GM19239 (cell line): ENCODE data around the gene B4GALNT4.
A peak's percentile ranks its signal among the peaks of the same experiment; 100 is the strongest.
"Not testable (repeated sequence)": the region's sequence is repeated elsewhere in the genome, so short reads cannot be mapped to it uniquely, and the experiment has no call there.

Experiments used
- DNase-seq: peaks from one replicate; pipeline ENCODE4 v3.0.0; 2011; ENCODE audit warnings: low spot score; ENCODE audit not compliant: insufficient read length
- FAIRE-seq: peaks from 2 replicates; lab custom pipeline; 2011; peaks lifted over from hg19 to GRCh38; lab: Jason Lieb, UNC

Gene B4GALNT4, protein sequence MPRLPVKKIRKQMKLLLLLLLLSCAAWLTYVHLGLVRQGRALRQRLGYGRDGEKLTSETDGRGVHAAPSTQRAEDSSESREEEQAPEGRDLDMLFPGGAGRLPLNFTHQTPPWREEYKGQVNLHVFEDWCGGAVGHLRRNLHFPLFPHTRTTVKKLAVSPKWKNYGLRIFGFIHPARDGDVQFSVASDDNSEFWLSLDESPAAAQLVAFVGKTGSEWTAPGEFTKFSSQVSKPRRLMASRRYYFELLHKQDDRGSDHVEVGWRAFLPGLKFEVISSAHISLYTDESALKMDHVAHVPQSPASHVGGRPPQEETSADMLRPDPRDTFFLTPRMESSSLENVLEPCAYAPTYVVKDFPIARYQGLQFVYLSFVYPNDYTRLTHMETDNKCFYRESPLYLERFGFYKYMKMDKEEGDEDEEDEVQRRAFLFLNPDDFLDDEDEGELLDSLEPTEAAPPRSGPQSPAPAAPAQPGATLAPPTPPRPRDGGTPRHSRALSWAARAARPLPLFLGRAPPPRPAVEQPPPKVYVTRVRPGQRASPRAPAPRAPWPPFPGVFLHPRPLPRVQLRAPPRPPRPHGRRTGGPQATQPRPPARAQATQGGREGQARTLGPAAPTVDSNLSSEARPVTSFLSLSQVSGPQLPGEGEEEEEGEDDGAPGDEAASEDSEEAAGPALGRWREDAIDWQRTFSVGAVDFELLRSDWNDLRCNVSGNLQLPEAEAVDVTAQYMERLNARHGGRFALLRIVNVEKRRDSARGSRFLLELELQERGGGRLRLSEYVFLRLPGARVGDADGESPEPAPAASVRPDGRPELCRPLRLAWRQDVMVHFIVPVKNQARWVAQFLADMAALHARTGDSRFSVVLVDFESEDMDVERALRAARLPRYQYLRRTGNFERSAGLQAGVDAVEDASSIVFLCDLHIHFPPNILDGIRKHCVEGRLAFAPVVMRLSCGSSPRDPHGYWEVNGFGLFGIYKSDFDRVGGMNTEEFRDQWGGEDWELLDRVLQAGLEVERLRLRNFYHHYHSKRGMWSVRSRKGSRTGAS

DNA sequence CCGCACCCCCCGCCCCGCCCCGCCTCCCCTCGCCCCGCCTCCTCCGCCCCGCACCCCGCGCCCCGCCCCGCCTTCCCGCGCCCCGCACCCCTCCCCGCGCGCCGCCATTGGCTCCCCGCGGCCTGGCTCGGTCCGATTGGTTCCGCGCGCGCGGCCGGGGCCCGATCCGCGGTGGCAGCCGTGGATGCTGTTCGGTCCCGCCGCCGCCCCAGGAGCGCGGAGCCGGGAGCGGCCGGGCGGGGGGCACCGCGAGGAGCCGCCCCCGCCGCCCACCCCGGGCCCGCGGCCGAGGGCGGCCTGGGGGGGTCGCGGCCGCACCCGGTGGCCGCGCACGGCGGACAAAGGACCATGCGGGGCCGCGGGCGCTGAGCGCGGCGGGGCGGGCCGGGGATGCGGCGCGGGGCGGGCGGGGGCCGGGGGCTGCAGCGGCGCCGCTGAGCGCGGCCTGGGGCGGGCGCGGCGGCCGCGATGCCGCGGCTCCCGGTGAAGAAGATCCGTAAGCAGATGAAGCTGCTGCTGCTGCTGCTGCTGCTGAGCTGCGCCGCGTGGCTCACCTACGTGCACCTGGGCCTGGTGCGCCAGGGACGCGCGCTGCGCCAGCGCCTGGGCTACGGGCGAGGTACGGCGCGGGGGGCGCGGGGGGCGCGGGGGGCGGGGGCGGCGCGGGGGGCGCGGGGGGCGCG is at the start of gene B4GALNT4:
B4GALNT4 (plus strand) TSS at position 164 of the 683 bp plus-strand sequence; CDS start at position 469, 305 bp downstream.
- DNase-seq (peak; percentile 38), FAIRE-seq (no peak)

DNA sequence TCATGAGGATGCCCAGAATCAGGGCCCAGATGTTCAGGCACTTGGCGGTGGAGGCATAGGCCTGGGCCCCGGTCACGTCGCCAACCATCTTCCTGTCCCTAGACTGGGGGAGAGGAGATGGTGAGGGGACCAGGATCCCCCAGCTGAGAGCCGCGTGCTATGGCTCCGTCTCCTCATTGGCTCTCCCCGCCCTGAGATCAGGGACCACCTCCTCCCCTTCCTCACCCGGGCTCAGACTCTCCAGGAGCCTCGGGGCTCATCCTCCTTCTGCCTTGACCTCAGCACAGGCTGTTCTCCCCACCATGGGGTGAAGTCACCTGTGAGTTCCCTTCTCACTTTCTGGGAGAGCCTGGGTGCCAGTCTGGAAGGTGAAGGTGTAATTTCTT is 49.4 kb upstream of the B4GALNT4 start:
- FAIRE-seq = peak; percentile 31
- not testable (repeated sequence) for DNase-seq

DNA sequence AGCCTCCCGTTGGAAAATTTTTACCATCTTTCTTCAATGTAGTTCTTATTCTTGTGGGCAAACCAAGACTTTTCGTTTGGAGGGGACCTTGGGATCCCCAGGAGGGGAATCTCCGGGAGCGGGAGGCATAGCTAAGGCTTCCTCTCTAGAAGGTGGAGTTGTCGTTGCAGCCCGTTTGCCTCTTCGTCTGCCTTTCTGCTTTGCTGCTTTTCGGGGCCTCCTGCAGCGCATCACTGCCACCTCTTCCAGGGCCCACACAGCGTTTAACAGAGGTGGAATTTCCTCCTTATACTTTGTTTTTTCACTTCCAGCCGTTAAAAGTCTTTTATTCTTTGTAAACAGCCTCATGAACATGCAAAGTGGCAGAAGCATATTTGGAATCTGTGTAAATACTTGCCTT is 45.1 kb upstream of the B4GALNT4 start:
- DNase-seq (no peak), FAIRE-seq (no peak)

DNA sequence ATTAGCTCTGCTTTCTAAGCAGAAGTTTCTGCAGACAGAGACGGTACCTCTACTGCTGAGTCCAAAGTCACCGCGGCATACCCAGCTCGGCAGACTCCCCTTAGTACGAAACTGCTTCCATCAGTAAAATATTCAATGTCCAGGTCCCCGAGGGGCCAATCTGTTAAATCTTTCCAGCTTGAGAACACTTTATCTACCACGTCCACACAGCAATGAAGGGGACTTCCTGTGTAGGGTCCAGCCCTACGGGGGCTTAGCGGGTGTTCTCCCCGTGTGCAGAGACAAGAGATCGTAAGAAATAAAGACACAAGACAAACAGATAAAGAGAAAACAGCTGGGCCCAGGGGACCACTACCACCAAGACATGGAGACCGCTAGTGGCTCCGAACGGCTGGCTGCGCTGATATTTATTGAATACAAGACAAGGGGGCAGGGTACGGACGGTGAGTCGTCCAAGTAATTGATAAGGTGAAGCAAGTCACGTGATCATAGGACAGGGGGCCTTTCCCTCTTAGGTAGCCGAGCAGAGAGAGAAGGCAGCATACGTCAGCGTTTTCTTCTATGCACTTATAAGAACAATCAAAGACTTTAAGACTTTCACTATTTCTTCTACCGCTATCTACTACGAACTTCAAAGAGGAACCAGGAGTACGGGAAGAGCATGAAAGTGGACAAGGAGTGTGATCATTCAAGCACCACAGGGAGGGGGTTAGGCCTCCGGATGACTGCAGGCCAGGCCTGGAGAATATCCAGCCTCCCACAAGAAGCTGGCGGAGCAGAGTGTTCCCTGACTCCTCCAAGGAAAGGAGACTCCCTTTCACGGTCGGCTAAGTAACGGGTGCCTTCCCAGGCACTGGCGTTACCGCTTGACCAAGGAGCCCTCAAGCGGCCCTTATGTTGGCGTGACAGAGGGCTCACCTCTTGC is 44.4 kb upstream of the B4GALNT4 start:
- FAIRE-seq = peak; percentile 21
- not testable (repeated sequence) for DNase-seq

DNA sequence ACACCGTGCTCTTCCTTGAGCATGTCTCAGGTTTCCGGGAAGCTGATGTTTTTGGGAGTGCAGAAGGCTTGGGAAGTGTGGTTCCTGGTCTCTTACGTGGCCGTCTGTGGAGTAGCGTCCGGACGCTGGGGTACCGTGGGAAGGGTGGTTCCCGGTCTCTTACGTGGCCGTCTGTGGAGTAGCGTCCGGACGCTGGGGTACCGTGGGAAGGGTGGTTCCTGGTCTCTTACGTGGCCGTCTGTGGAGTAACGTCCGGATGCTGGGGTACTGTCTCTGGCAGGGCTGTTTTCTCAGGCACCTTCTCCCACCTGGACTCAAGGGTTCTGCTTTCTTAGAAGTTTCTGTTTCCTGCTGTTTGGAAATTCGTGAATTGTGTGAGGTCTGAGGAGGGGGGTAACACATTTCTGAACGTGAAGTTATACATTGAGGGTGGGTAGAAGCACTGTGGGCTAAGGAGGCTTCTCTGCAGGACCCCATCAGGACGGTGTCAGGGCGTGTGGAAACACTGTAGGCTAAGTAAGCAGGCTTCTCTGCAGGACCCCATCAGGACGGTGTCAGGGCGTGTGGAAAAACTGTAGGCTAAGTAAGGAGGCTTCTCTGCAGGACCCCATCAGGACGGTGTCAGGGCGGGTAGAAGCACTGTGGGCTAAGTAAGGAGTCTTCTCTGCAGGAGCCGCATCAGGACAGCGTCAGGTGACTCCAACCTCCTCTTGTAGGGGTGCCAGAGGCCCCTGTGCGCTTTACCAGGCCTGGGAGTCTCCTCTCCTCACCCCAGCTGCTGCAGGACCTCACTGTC is 43.3 kb upstream of the B4GALNT4 start:
- FAIRE-seq (peak; percentile 28), DNase-seq (no peak)

DNA sequence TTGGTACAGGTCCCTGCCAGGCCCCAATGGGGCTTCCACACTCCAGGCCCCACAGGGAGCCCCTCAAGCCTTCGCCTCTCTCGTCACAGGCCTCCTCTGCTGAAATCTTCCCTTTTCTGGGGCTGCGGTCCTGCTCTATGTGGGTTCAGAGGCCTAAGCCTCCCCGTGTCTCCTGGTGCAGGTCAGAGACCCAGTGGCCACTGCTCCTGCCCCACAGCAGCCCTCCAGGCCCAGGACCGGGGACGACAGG is 42.8 kb upstream of the B4GALNT4 start:
- DNase-seq = no peak

DNA sequence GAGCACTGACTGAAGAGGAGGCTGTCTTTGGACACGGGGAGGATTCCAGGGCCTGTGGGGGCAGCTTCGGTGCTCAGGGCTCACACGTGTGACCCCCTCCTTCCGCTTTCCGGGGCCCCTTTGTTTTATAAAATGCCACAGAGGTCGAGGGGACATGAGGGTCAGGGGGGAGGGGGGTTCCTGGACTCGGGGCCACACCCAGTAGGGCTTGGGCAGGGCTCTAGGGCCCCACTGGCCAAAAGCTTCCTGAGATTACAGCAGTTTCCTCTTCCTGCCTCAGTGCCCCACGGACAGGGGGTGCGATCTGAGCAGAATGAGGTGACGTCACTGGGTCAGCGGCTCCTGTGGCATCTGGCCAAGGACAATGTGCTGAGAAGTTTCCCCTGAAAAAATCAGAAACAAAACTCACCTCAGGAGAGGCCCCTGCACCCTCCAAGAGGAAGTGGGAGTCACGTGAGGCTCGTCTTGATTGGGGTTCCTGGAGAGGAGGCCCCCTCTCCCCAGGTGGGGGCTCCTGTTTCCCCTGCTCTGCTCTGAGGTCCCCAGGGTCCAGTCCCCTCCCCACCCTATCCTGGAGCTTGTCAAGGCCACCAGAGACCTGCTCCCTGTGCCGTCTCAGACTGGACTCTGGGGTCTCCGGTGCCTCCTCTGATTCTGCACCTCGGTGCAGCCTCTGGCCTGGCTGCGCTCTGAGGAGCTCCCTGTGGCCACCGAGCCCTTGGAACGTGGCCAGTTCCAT is 42.3 kb upstream of the B4GALNT4 start:
- peak; percentile 64 for DNase-seq
- FAIRE-seq = peak; percentile 99

More for the DNA sequence above, 42.8 kb upstream of the B4GALNT4 start:
- FAIRE-seq = no peak

DNA sequence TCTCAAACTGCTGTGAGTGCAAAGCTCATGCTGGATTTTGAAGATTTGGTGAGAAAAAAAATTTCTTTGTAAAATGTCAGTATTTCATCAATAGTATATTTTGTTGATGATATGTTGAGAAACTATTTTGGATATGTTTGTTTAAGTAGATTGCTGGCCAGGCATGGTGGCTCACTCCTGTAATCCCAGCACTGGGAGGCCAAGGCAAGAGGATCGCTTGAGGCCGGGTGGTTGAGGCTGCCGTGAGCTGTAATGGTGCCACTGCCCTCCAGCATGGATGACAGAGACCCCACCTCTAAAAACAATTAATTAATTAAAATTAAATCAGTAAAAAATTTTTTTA is 41.7 kb upstream of the B4GALNT4 start:
- FAIRE-seq = no peak

DNA sequence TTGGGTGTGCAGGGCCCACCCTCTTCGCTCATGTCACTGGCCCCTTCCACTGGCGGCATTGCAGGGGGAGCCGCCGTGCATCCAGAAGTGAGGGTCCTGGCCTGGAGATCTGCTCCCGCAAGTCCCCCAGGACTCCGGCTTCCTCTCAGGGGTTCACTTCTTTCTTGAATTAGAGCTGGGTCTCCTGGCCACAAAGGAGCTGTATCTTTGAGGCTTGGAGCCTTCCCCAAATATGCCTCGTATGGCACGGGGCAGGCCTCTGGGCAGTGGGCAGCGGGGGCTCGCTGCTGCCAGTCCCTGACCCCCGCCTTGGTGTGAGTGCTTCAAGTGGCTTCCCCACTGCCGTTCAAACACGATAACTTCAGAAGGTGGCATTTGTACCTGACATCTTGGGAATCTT is 41.3 kb upstream of the B4GALNT4 start:
- DNase-seq = no peak
- FAIRE-seq = peak; percentile 69

More for the DNA sequence above, 41.7 kb upstream of the B4GALNT4 start:
- no peak for DNase-seq

DNA sequence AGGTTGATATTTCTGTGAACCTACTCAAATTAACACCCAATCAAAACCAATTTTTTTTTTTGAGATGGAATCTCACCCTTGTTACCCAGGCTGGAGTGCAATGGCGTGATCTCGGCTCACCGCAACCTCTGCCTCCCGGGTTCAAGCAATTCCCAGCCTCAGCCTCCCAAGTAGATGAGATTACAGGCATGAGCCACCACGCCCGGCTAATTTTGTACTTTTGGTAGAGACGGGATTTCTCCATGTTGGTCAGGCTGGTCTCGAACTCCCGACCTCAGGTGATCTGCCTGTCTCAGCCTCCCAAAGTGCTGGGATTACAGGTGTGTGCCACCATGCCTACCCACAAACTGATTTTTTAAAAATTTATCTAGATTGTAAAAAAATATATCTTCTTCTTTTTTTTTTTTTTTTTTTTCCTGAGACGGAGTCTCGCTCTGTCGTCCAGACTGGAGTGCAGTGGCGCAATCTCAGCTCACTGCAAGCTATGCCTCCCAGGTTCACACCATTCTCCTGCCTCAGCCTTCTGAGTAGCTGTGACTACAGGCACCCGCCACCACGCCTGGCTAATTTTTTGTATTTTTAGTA is 40.7 kb upstream of the B4GALNT4 start:
- FAIRE-seq, DNase-seq: not testable (repeated sequence)

DNA sequence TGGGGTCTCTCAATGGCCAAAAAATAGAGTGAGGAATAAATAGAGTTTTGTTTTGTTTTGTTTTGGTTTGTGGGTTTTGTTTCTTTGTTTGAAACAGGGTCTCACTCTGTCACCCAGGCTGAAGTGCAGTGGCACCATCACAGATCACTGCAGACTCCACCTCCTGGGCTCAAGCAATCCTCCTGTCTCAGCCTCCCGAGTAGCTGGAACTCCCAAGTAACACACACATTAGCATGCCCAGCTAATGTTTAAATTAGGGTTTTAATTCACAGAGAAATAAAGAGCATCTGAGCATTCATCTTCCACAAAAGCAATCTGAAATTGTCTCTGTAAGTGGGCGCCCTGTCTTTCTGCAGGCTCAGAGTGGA is 39.4 kb upstream of the B4GALNT4 start:
- DNase-seq (no peak), FAIRE-seq (no peak)

DNA sequence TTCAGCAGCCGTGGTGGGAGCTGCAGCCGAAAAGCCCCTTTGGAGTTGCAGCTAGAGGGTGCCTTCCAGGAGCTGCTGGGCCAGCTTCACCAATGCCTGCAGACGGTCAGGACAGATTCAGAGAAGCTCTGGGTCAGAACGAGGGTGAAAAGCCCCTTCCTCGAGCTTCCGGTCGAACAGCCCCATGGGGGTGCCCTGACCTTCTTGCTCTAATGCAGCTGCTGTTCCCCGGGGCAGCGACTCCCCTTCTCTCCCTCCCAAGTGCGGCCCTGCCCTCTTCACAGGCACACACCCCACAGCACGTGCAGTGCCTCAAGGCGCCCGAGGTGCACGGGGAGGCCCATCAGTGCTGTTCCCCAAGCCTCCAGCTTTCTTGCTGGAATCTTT is 39.0 kb upstream of the B4GALNT4 start:
- no peak for FAIRE-seq
- DNase-seq = no peak

DNA sequence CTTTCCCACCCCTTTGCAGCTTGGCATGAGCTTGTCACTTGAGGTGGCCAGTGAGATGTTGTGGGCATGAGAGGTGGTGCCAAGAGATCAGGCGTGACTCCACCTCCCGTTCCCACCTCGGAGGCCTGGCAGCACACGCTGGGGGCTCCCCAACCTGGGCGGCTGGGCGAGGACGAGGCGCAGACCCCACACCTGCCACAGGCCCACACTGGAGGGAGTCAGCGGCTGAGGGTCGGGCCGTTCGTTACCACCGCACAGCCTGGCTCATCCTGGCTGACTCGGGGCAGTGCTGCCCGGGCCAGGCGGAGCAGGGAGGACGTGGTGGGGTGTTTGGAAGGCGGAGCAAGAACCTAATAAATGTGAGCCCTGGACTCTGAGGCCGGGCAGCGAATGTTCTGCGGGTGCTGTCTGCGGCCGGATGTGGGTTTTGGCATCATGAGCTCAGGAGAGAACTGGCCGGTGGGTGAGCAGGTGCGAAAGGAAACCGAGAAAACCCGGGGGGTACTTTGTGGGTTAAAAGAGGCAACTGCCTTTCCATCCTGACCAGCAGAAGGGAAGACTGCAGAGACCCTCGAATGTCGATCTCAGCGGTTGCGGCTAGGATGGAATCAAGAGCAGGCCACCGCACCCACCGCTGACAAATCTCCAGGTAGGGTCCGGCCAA is 38.5 kb upstream of the B4GALNT4 start:
- FAIRE-seq (peak; percentile 92), DNase-seq (no peak)

DNA sequence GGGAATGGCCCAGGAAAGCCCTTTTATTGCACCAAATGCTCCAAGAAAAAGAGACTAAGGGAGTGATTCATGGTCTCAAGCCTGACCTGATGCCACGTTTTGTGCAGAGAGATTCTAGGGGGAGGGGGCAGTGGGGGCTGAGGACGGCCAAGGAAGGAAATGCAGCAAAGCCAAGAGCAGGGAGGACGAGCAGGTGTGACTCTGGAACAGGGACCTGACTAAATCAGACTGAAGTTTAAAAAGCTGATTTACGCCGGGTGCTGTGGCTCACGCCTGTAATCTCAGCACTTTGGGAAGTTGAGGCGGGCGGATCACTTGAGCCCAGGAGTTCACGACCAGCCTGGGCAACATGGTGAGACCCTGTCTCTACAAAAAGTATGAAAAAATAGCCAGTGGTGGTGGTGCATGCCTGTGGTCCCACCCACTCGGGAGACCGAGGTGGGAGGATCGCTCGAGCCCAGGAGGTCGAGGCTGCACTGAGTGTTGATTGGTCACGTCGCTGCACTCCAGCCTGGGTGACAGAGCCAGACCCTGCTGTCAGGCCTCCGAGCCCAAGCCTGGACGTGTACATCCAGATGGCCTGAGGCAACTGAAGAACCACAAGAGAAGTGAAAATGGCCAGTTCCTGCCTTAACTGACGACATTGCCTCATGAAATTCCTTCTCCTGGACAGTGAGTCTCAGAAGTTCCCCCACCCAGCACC is 37.8 kb upstream of the B4GALNT4 start:
- FAIRE-seq = no peak
- DNase-seq = no peak

DNA sequence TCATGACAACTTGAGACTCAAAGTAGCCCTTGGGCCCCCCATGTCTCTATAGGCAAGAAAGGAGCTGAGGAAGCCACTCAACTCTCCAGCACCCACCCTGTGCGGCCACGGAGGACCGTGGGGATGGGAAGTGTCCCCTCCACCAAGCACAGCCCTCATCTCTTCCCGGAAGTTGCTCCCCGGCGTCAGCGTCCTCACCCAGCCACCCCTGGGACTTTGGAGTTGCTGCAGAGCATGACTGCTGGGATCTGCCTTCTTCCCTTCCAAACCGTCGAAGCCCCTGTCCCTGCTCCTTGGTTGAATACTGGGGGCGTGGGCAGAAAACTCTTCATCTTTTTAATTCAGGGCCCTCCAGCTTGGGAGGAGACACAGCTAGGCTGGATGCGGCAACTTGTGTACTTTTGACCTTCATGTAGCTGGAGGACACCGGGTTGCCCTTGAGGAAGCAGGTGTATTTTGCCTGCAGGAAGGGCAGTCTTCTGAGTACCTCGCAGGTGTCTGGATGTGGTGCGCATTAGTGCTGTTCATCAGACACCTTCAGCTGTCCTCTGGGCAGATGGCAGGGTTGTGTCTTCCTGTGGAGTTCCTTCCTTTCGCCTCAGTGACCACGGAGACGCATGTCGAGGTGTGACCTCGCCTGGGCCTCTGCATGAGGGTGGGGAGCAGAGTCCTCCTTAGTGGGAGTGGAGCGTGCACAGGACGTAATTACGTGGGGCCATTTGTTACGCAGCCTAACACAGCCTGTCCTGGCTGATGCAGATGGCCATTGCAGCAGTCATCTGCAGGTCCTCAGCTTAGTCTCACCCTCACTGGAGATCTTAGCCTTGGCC is 36.4 kb upstream of the B4GALNT4 start:
- DNase-seq = no peak
- no peak for FAIRE-seq
